Stimulated activated CD4-positive, alpha-beta T cell treated with anti-CD3 and anti-CD28 coated beads, TNF-alpha, amount 100 ng/mL, for 1 hour (primary cell): ENCODE results near the gene ANO10.

Experiments
- DNase-seq, 3 donors: peaks; one replicate each; pipeline ENCODE4 v3.0.0-alpha.2; 2020; ENCODE audit warnings: low read depth in 3 of 3, low spot score in 1 of 3

The ANO10 gene

DNA sequence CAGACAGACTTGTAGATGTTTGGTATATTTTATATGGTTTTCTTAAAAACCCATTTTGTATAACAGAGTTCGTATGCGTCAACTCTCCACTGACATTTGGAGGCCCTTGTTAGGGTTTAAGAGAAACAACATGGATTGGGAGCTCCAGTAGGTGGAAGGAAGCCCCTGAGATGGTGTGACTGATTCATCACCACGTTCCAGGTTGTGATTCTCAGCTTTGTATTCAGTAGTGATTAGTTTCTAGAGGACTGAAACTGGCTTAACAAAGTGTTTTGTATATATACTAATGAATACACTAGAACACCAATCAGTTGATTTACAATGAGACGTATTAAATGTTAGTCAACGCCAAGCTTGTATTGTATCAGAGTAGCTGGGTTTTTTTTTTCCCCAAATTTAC, 301.5 kb downstream of the ANO10 start:
- no peak for DNase-seq

GRCh38 chr3:43319794-43320193, 302.0 kb downstream of the ANO10 start:
- no peak for DNase-seq

DNA sequence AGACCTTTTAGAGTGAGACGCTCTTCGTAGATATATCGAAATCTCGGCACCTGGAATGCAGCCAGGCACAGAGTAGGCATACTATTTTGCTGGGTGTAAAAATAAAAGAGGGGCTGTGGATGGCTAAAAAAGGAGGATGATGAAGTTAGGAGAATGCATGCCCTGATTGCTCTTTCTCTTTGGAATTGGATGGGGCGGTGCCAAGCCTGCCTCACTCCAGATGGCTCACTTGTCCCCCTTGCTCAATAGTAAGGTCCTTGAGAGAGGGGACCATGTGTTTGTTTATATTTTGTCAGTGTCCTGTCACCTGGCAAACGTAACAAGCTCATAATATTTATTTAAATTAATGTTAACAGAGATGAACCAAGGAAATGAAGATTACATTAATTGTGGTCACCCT, 302.4 kb downstream of the ANO10 start:
- no peak for DNase-seq

DNA sequence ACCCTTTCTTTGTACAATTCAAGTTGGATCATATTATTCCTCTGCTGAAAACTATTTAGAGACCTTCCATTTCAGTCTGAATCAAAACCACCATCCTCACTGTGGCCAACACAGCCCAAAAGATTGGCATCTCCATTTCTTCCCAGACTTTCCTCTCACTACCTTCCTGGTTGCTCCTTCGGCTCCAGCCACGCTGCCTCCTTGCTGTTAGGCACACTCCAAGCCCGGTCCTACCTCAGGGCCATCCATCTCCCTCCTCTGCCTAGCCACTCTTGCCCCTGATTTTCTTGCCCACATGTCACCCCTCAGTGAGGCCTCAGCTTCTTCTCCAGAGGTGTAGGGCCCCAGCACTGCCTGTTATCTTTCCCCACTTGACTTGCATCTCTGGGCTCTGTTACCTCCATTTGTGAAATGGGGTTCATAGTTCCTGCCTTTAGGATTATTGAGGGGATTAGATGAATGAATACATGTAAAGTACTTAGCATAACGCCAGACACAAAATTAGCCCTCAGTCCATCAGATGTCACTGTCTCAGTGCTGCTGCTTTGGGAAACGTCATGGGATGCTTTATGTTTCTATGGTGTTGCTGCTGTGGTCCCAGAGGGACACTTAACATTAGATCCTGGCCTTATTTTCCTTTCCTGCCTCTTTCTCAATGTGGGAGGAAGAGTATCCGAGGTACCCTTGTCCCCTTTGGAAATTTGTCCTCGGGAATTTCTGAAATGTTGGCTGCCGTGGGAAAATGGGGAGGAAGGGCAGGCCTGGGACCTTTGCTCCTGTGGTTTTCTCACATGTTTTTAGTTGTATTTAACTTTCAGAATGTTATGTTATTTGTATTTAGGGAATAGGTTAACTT, 304.1 kb downstream of the ANO10 start:
- no peak for DNase-seq

GRCh38 chr3:43316783-43317460, 304.9 kb downstream of the ANO10 start:
- DNase-seq: no peak
